Type B pancreatic cell (in vitro differentiated cells): Measurements from ENCODE around the gene MGAT5. TPM values are rescaled to one million over a fixed set of nuclear protein-coding genes. Genes with fewer than 3 reads are reported as not detected.

Source experiments
- DNase-seq: peaks from one replicate; pipeline ENCODE4 v3.0.0; 2021; ENCODE audit warnings: mixed read lengths; ENCODE audit not compliant: unreplicated experiment; ENCODE audit errors: extremely low spot score
- H3K27ac Mint-ChIP-seq: 2 replicates; pipeline ENCODE4 v1.8.0; 2021; ENCODE audit warnings: mild to moderate bottlenecking, mixed read lengths
- H3K27me3 Mint-ChIP-seq: 2 replicates; pipeline ENCODE4 v1.8.0; 2021; ENCODE audit warnings: mixed read lengths
- H3K36me3 Mint-ChIP-seq: 2 replicates; pipeline ENCODE4 v1.8.0; 2021; ENCODE audit warnings: mixed read lengths
- H3K4me1 Mint-ChIP-seq: one replicate; pipeline ENCODE4 v1.8.0; 2021; ENCODE audit warnings: mixed read lengths; ENCODE audit not compliant: unreplicated experiment
- H3K4me3 Mint-ChIP-seq: 2 replicates; pipeline ENCODE4 v1.8.0; 2021; ENCODE audit warnings: mild to moderate bottlenecking, mixed read lengths
- H3K9me3 Mint-ChIP-seq: 2 replicates; pipeline ENCODE4 v1.8.0; 2021; ENCODE audit warnings: mixed read lengths
- CTCF ChIP-seq: fragments of 200-600 bp; sonication (generic); conservative IDR thresholded peaks from 2 replicates; pipeline ENCODE4 v1.5.0; 2021; ENCODE audit warnings: antibody characterized with exemption, mild to moderate bottlenecking
- total RNA-seq: library from RNA; stranded (reverse); gene quantifications from 2 replicates; pipeline ENCODE4 v1.2.1, GENCODE V29; 2021; ENCODE audit warnings: low replicate concordance

Gene MGAT5
- total RNA-seq, 1 donor from 2014 or later, result 37.2 TPM

- no peaks in the 10 kb centered on the region for H3K27me3 Mint-ChIP-seq
- no peak overlapping the region for H3K27ac Mint-ChIP-seq
- H3K4me3 Mint-ChIP-seq, result no peak overlapping the region
- H3K4me1 Mint-ChIP-seq, result peaks cover 12% of the 10 kb centered on the region
- DNase-seq, result no peak
- no peaks in the 10 kb centered on the region for H3K9me3 Mint-ChIP-seq
- TF ChIP-seq CTCF, result no peak
- peaks cover 4% of the 10 kb centered on the region for H3K36me3 Mint-ChIP-seq
Observed at GRCh38 chr2:134278553-134278952, 24.7 kb downstream of the MGAT5 start.

- no peak for TF ChIP-seq CTCF
- H3K4me3 Mint-ChIP-seq, result no peak overlapping the region
Observed at GRCh38 chr2:134279417-134279816, 25.5 kb downstream of the MGAT5 start.

GRCh38 chr2:134280231-134280630 is 26.4 kb downstream of the MGAT5 start:
- H3K27ac Mint-ChIP-seq, result no peak overlapping the region
- no peak overlapping the region for H3K4me3 Mint-ChIP-seq
- H3K9me3 Mint-ChIP-seq, result no peaks in the 10 kb centered on the region
- DNase-seq, result no peak
- H3K27me3 Mint-ChIP-seq, result no peaks in the 10 kb centered on the region
- H3K4me1 Mint-ChIP-seq, result peaks cover 16% of the 10 kb centered on the region
- H3K36me3 Mint-ChIP-seq, result peaks cover 4% of the 10 kb centered on the region
- no peak for TF ChIP-seq CTCF

More at GRCh38 chr2:134279417-134279816, 25.5 kb downstream of the MGAT5 start:
- H3K4me1 Mint-ChIP-seq, result peaks cover 16% of the 10 kb centered on the region
- no peaks in the 10 kb centered on the region for H3K9me3 Mint-ChIP-seq
- no peak for DNase-seq
- H3K27ac Mint-ChIP-seq, result no peak overlapping the region
- H3K36me3 Mint-ChIP-seq, result peaks cover 4% of the 10 kb centered on the region
- no peaks in the 10 kb centered on the region for H3K27me3 Mint-ChIP-seq

- Mint-ChIP-seq H3K4me3 (no peak overlapping the region), H3K9me3 (no peaks in the 10 kb centered on the region), H3K36me3 (peaks cover 4% of the 10 kb centered on the region), H3K27me3 (no peaks in the 10 kb centered on the region), H3K4me1 (peaks cover 16% of the 10 kb centered on the region), H3K27ac (no peak overlapping the region)
- no peak for DNase-seq
- no peak for TF ChIP-seq CTCF
Observed at GRCh38 chr2:134280726-134281125, 26.9 kb downstream of the MGAT5 start.

GRCh38 chr2:134281815-134282419 is 28.0 kb downstream of the MGAT5 start:
- no peaks in the 10 kb centered on the region for H3K27me3 Mint-ChIP-seq
- H3K36me3 Mint-ChIP-seq, result peaks cover 4% of the 10 kb centered on the region
- peaks cover 16% of the 10 kb centered on the region for H3K4me1 Mint-ChIP-seq
- no peak overlapping the region for H3K4me3 Mint-ChIP-seq
- no peaks in the 10 kb centered on the region for H3K9me3 Mint-ChIP-seq
- H3K27ac Mint-ChIP-seq, result no peak overlapping the region
- TF ChIP-seq CTCF, result no peak
- no peak for DNase-seq
